Spinal cord (tissue), 10 donors: ENCODE data around the gene RBL1. TPM values are rescaled to one million over a fixed set of nuclear protein-coding genes. Genes with fewer than 3 reads are reported as not detected.
"Not testable (repeated sequence)": the region's sequence is repeated elsewhere in the genome, so short reads cannot be mapped to it uniquely, and the experiment has no call there.

Source experiments
- DNase-seq, 6 donors: peaks; one replicate each; pipeline versions ENCODE4 v3.0.0 to v3.0.0-alpha.2; 2013 to 2015; ENCODE audit warnings: low spot score in 6 of 6, low read depth in 4 of 6
- H3K27ac ChIP-seq: one replicate; pipeline ENCODE4 v1.5.1; 2013; ENCODE audit warnings: low read depth, low read length, control low read depth
- H3K27me3 ChIP-seq: one replicate; pipeline ENCODE4 v1.6.1; 2013; ENCODE audit warnings: low read length; ENCODE audit not compliant: control insufficient read depth, insufficient read depth
- H3K36me3 ChIP-seq: one replicate; pipeline ENCODE4 v1.6.1; 2013; ENCODE audit warnings: low read length; ENCODE audit not compliant: control insufficient read depth, insufficient read depth
- H3K4me1 ChIP-seq: one replicate; pipeline ENCODE4 v1.6.1; 2013; ENCODE audit warnings: low read length; ENCODE audit not compliant: control insufficient read depth, insufficient read depth
- H3K4me3 ChIP-seq: one replicate; pipeline ENCODE4 v1.5.1; 2013; ENCODE audit warnings: low read depth, low read length, control low read depth
- H3K9me3 ChIP-seq: one replicate; pipeline ENCODE4 v1.6.1; 2013; ENCODE audit warnings: low read length; ENCODE audit not compliant: control insufficient read depth, insufficient read depth
- WGBS: methylation state at CpG from one replicate; pipeline ENCODE4 v1.1.5; 2013; ENCODE audit warnings: missing lambda C conversion rate; ENCODE audit not compliant: insufficient coverage; 5-methylcytosine and 5-hydroxymethylcytosine counted together
- polyA plus RNA-seq, 2 donors: library from polyadenylated mRNA; unstranded; fragments of 120-200 nt; gene quantifications; one replicate each; pipeline ENCODE4 v1.2.1, GENCODE V29; 2013; ENCODE audit not compliant: insufficient read length in 2 of 2
- total RNA-seq, 2 donors: library from RNA; depleted of rRNA in 1 of 2; stranded (reverse); fragments of 120-200 nt in 1 of 2; fragments of >200 nt in 1 of 2; gene quantifications; one replicate each; pipeline versions ENCODE4 v1.2.3 to v1.2.4, GENCODE V29; 2013 to 2014
- donor health status: healthy.

Gene RBL1
- total and polyA plus RNA-seq, 4 donors: 6.4 to 15.4 (median 11.3) TPM

- WGBS: 83% methylated on average over 1 of the region's 3 CpGs
- Histone ChIP-seq H3K27ac (no peak overlapping the region), H3K36me3 (no peaks in the 10 kb centered on the region), H3K4me1 (no peaks in the 10 kb centered on the region), H3K9me3 (no peaks in the 10 kb centered on the region), H3K4me3 (no peak overlapping the region), H3K27me3 (no peaks in the 10 kb centered on the region)
- no peak for DNase-seq
Measured at GRCh38 chr20:36975099-36975818, 120.5 kb downstream of the RBL1 start.

- H3K4me3 ChIP-seq: no peak overlapping the region
- H3K36me3 ChIP-seq: no peaks in the 10 kb centered on the region
- DNase-seq: no peak
- no peak overlapping the region for H3K27ac ChIP-seq
- H3K27me3 ChIP-seq: no peaks in the 10 kb centered on the region
- no peaks in the 10 kb centered on the region for H3K9me3 ChIP-seq
- WGBS: no CpG with 5 or more reads among the region's 3 CpGs
- H3K4me1 ChIP-seq: no peaks in the 10 kb centered on the region
Measured at GRCh38 chr20:36974660-36975059, 121.1 kb downstream of the RBL1 start.

GRCh38 chr20:36971103-36971502 lies 124.7 kb downstream of the RBL1 start:
- Histone ChIP-seq H3K4me1 (no peaks in the 10 kb centered on the region), H3K27ac (no peak overlapping the region), H3K36me3 (no peaks in the 10 kb centered on the region), H3K9me3 (no peaks in the 10 kb centered on the region), H3K27me3 (no peaks in the 10 kb centered on the region), H3K4me3 (no peak overlapping the region)
- no peak for DNase-seq
- WGBS: no CpG with 5 or more reads among the region's 1 CpG

GRCh38 chr20:36969478-36970186 lies 126.2 kb downstream of the RBL1 start:
- Histone ChIP-seq H3K4me1 (no peaks in the 10 kb centered on the region), H3K4me3 (no peak overlapping the region), H3K27me3 (no peaks in the 10 kb centered on the region), H3K27ac (peak overlapping the region; percentile 52), H3K36me3 (no peaks in the 10 kb centered on the region), H3K9me3 (no peaks in the 10 kb centered on the region)
- 49% methylated on average over 8 of the region's 10 CpGs for WGBS
- no peak for DNase-seq

- no peak for DNase-seq
- H3K4me1 ChIP-seq: no peaks in the 10 kb centered on the region
- H3K9me3 ChIP-seq: no peaks in the 10 kb centered on the region
- no peak overlapping the region for H3K4me3 ChIP-seq
- no peaks in the 10 kb centered on the region for H3K27me3 ChIP-seq
- WGBS: 75% methylated on average over 3 of the region's 4 CpGs
- no peaks in the 10 kb centered on the region for H3K36me3 ChIP-seq
- peak overlapping the region; percentile 52 for H3K27ac ChIP-seq
Measured at GRCh38 chr20:36969051-36969450, 126.7 kb downstream of the RBL1 start.

- Histone ChIP-seq H3K9me3 (no peaks in the 10 kb centered on the region), H3K27ac (no peak overlapping the region), H3K4me1 (no peaks in the 10 kb centered on the region), H3K4me3 (no peak overlapping the region), H3K27me3 (no peaks in the 10 kb centered on the region), H3K36me3 (no peaks in the 10 kb centered on the region)
- no peak for DNase-seq
- 93% methylated on average over 3 of the region's 5 CpGs for WGBS
Measured at GRCh38 chr20:36967636-36968035, 128.2 kb downstream of the RBL1 start.

GRCh38 chr20:36966965-36967364 lies 128.8 kb downstream of the RBL1 start:
- H3K27ac ChIP-seq, H3K36me3 ChIP-seq, DNase-seq, H3K4me3 ChIP-seq, H3K4me1 ChIP-seq, H3K9me3 ChIP-seq, H3K27me3 ChIP-seq: not testable (repeated sequence)
- 100% methylated on average over 1 of the region's 3 CpGs for WGBS

GRCh38 chr20:36962354-36962941 lies 133.3 kb downstream of the RBL1 start:
- not testable (repeated sequence) for H3K27me3 ChIP-seq, H3K36me3 ChIP-seq, H3K4me3 ChIP-seq, H3K27ac ChIP-seq, H3K9me3 ChIP-seq, DNase-seq, H3K4me1 ChIP-seq
- WGBS: 93% methylated on average over 2 of the region's 9 CpGs

- H3K4me1 ChIP-seq: no peaks in the 10 kb centered on the region
- no peaks in the 10 kb centered on the region for H3K27me3 ChIP-seq
- no peaks in the 10 kb centered on the region for H3K36me3 ChIP-seq
- no peaks in the 10 kb centered on the region for H3K9me3 ChIP-seq
- H3K27ac ChIP-seq: no peak overlapping the region
- no peak for DNase-seq
- no peak overlapping the region for H3K4me3 ChIP-seq
- 100% methylated on average over 2 of the region's 4 CpGs for WGBS
Measured at GRCh38 chr20:36959242-36959641, 136.6 kb downstream of the RBL1 start.
